Brain microvascular endothelial cell (primary cell): ENCODE results near the gene VWA3A.
"Not testable (repeated sequence)": the region's sequence is repeated elsewhere in the genome, so short reads cannot be mapped to it uniquely, and the experiment has no call there.

Experiments
- DNase-seq: peaks from one replicate; pipeline ENCODE4 v3.0.0-alpha.2; 2020
- H3K27ac ChIP-seq: fragments of 250-450 bp; sonication (Bioruptor Pico); 2 replicates; pipeline ENCODE4 v1.5.1; 2020; ENCODE audit warnings: mild to moderate bottlenecking, moderate library complexity
- H3K27me3 ChIP-seq: fragments of 250-450 bp; sonication (Bioruptor Pico); replicated peaks from 2 replicates; pipeline ENCODE4 v1.5.1; 2020; ENCODE audit warnings: mild to moderate bottlenecking
- H3K36me3 ChIP-seq: fragments of 250-450 bp; sonication (Bioruptor Pico); replicated peaks from 2 replicates; pipeline ENCODE4 v1.5.1; 2020; ENCODE audit warnings: mild to moderate bottlenecking
- H3K4me3 ChIP-seq: 2 replicates; pipeline ENCODE4 v1.5.1; 2011; ENCODE audit warnings: low read depth, mild to moderate bottlenecking, control low read depth, low read length, moderate library complexity
- in situ Hi-C: cut with HindIII; loops from 2 replicates; pipeline ENCODE4 v1.10.0; 2017; ENCODE audit warnings: low sequenced_read_pairs, low pct_ligation_motif_present
- TF ChIP-seq, protein P1 (sequence below): IDR thresholded peaks from 2 replicates; pipeline ENCODE4 v1.5.1; 2011; ENCODE audit warnings: low read depth, mild to moderate bottlenecking, moderate library complexity, low read length, control low read depth, inconsistent platforms; ENCODE audit errors: missing control alignments

The VWA3A gene

GRCh38 chr16:22092143-22092933 is at the start of gene VWA3A:
Gene VWA3A (plus strand): TSS chr16:22092541. CDS start chr16:22092638, 97 bp downstream.
- H3K27ac ChIP-seq: no peak within 1 kb of the TSS
- no peaks in the 10 kb centered on the region for H3K36me3 ChIP-seq
- peak; percentile 40 for DNase-seq
- no peak within 1 kb of the TSS for H3K4me3 ChIP-seq
- H3K27me3 ChIP-seq: no peaks in the 10 kb centered on the region
- in situ Hi-C loops: loop anchor here (25.0 kb wide), 1 partner anchor 105 kb away; no protein-coding TSS in a partner anchor
- TF ChIP-seq, protein P1, sequence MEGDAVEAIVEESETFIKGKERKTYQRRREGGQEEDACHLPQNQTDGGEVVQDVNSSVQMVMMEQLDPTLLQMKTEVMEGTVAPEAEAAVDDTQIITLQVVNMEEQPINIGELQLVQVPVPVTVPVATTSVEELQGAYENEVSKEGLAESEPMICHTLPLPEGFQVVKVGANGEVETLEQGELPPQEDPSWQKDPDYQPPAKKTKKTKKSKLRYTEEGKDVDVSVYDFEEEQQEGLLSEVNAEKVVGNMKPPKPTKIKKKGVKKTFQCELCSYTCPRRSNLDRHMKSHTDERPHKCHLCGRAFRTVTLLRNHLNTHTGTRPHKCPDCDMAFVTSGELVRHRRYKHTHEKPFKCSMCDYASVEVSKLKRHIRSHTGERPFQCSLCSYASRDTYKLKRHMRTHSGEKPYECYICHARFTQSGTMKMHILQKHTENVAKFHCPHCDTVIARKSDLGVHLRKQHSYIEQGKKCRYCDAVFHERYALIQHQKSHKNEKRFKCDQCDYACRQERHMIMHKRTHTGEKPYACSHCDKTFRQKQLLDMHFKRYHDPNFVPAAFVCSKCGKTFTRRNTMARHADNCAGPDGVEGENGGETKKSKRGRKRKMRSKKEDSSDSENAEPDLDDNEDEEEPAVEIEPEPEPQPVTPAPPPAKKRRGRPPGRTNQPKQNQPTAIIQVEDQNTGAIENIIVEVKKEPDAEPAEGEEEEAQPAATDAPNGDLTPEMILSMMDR: no peak

GRCh38 chr16:22043882-22044281 is 48.5 kb upstream of the VWA3A start:
- in situ Hi-C loops, H3K36me3 ChIP-seq, H3K27ac ChIP-seq, H3K4me3 ChIP-seq, H3K27me3 ChIP-seq, DNase-seq: not testable (repeated sequence)

- H3K27ac ChIP-seq, DNase-seq, H3K36me3 ChIP-seq, H3K27me3 ChIP-seq, in situ Hi-C loops, H3K4me3 ChIP-seq: not testable (repeated sequence)
Measured at GRCh38 chr16:22045888-22046287, 46.5 kb upstream of the VWA3A start.

- Histone ChIP-seq H3K27me3 (no peaks in the 10 kb centered on the region), H3K4me3 (no peak overlapping the region), H3K27ac (no peak overlapping the region), H3K36me3 (no peaks in the 10 kb centered on the region)
- DNase-seq: no peak
- in situ Hi-C loops: no loop called here
- TF ChIP-seq, protein P1: no peak
Measured at GRCh38 chr16:22050963-22051362, 41.4 kb upstream of the VWA3A start.

GRCh38 chr16:22052980-22053379 is 39.4 kb upstream of the VWA3A start:
- TF ChIP-seq, protein P1: no peak
- DNase-seq: no peak
- in situ Hi-C loops: no loop called here

GRCh38 chr16:22053921-22054341 is 38.4 kb upstream of the VWA3A start:
- in situ Hi-C loops: no loop called here

More at GRCh38 chr16:22052980-22053379, 39.4 kb upstream of the VWA3A start:
- Histone ChIP-seq H3K27me3 (no peaks in the 10 kb centered on the region), H3K4me3 (no peak overlapping the region), H3K27ac (no peak overlapping the region), H3K36me3 (no peaks in the 10 kb centered on the region)

More at GRCh38 chr16:22053921-22054341, 38.4 kb upstream of the VWA3A start:
- Histone ChIP-seq H3K27ac (no peak overlapping the region), H3K36me3 (no peaks in the 10 kb centered on the region), H3K4me3 (no peak overlapping the region), H3K27me3 (no peaks in the 10 kb centered on the region)
- DNase-seq: no peak
- TF ChIP-seq, protein P1: no peak
